ENCODE data around the gene GLRA1.
"Not testable (repeated sequence)": the region's sequence is repeated elsewhere in the genome, so short reads cannot be mapped to it uniquely, and the experiment has no call there.

GLRA1 gene

GRCh38 chr5:151864061-151864748 lies 60.4 kb downstream of the GLRA1 start:
- no peak for DNase-seq (ENCODE audit: low read depth)

GRCh38 chr5:151863566-151863965 lies 61.1 kb downstream of the GLRA1 start:
- H3K4me3 ChIP-seq (ENCODE audit: low read depth, low read length) = no peak overlapping the region
- DNase-seq (ENCODE audit: low read depth) = no peak
- no peak for TF ChIP-seq CTCF (IDR thresholded peaks at IDR 0.05; ENCODE audit: control insufficient read depth, extremely low read depth, insufficient read depth)

More at GRCh38 chr5:151864061-151864748, 60.4 kb downstream of the GLRA1 start:
- no peak overlapping the region for H3K4me3 ChIP-seq (ENCODE audit: low read depth, low read length)
- TF ChIP-seq CTCF (IDR thresholded peaks at IDR 0.05; ENCODE audit: control insufficient read depth, extremely low read depth, insufficient read depth) = no peak

GRCh38 chr5:151862811-151863472 lies 61.7 kb downstream of the GLRA1 start:
- no peak for DNase-seq (ENCODE audit: low read depth)
- H3K4me3 ChIP-seq (ENCODE audit: low read depth, low read length) = no peak overlapping the region
- no peak for TF ChIP-seq CTCF (IDR thresholded peaks at IDR 0.05; ENCODE audit: control insufficient read depth, extremely low read depth, insufficient read depth)

GRCh38 chr5:151860867-151861266 lies 63.8 kb downstream of the GLRA1 start:
- not testable (repeated sequence) for DNase-seq (ENCODE audit: low read depth); H3K4me3 ChIP-seq (ENCODE audit: low read depth, low read length)

- no peak for TF ChIP-seq CTCF (IDR thresholded peaks at IDR 0.05; ENCODE audit: control insufficient read depth, extremely low read depth, insufficient read depth)
- DNase-seq (ENCODE audit: low read depth) = no peak
Observed at GRCh38 chr5:151856861-151857260, 67.8 kb downstream of the GLRA1 start.

GRCh38 chr5:151855701-151856100 lies 69.0 kb downstream of the GLRA1 start:
- DNase-seq (ENCODE audit: low read depth) = no peak
- H3K4me3 ChIP-seq (ENCODE audit: low read depth, low read length) = no peak overlapping the region
- no peak for TF ChIP-seq CTCF (IDR thresholded peaks at IDR 0.05; ENCODE audit: control insufficient read depth, extremely low read depth, insufficient read depth)

More at GRCh38 chr5:151856861-151857260, 67.8 kb downstream of the GLRA1 start:
- H3K4me3 ChIP-seq (ENCODE audit: low read depth, low read length) = no peak overlapping the region

GRCh38 chr5:151847871-151848270 lies 76.8 kb downstream of the GLRA1 start:
- no peak for DNase-seq (ENCODE audit: low read depth)
- H3K4me3 ChIP-seq (ENCODE audit: low read depth, low read length) = no peak overlapping the region
- no peak for TF ChIP-seq CTCF (IDR thresholded peaks at IDR 0.05; ENCODE audit: control insufficient read depth, extremely low read depth, insufficient read depth)

Data from LNCaP clone FGC (cell line).